Loucy (cell line): ENCODE measurements around the gene SURF1.

Source experiments
- H2AFZ ChIP-seq: fragments of 200-600 bp; sonication (generic); 2 replicates; pipeline ENCODE4 v1.6.0; 2016; ENCODE audit warnings: antibody characterized with exemption, mild to moderate bottlenecking, low read length, moderate library complexity
- H3F3A ChIP-seq: fragments of 200-600 bp; 2 replicates; pipeline ENCODE4 v1.6.0; 2016; ENCODE audit warnings: antibody characterized with exemption, low read depth, mild to moderate bottlenecking
- H3K27me3 ChIP-seq: fragments of 200-600 bp; sonication (generic); 2 replicates; pipeline ENCODE4 v1.6.1; 2014; ENCODE audit warnings: low read length, mild to moderate bottlenecking; ENCODE audit not compliant: insufficient read depth, poor library complexity, severe bottlenecking
- H3K36me3 ChIP-seq: fragments of 200-600 bp; sonication (generic); 2 replicates; pipeline ENCODE4 v1.6.1; 2016; ENCODE audit warnings: low read length; ENCODE audit not compliant: insufficient read depth
- H3K4me1 ChIP-seq: fragments of 200-600 bp; sonication (generic); 2 replicates; pipeline ENCODE4 v1.5.1; 2014; ENCODE audit warnings: low read length, mild to moderate bottlenecking; ENCODE audit not compliant: insufficient read depth, poor library complexity, severe bottlenecking
- H3K4me2 ChIP-seq: fragments of 200-600 bp; sonication (generic); 2 replicates; pipeline ENCODE4 v1.6.0; 2014; ENCODE audit warnings: antibody characterized with exemption, low read length, low read depth, mild to moderate bottlenecking; ENCODE audit not compliant: poor library complexity, severe bottlenecking
- H3K4me3 ChIP-seq: fragments of 200-600 bp; sonication (generic); 2 replicates; pipeline ENCODE4 v1.5.1; 2014; ENCODE audit warnings: low read length, mild to moderate bottlenecking, mixed read lengths; ENCODE audit not compliant: poor library complexity, severe bottlenecking
- H3K79me2 ChIP-seq: fragments of 200-600 bp; sonication (generic); 2 replicates; pipeline ENCODE4 v1.6.1; 2014; ENCODE audit warnings: low read length; ENCODE audit not compliant: insufficient read depth
- H3K9ac ChIP-seq: fragments of 200-600 bp; sonication (generic); 2 replicates; pipeline ENCODE4 v1.6.0; 2014; ENCODE audit warnings: mild to moderate bottlenecking, low read depth, low read length, moderate library complexity; ENCODE audit not compliant: poor library complexity, severe bottlenecking
- H3K9me2 ChIP-seq: fragments of 200-600 bp; sonication (generic); replicated peaks from 2 replicates; pipeline ENCODE4 v1.6.1; 2016; ENCODE audit warnings: low read depth, low read length, mixed read lengths
- H3K9me3 ChIP-seq: fragments of 200-600 bp; sonication (generic); 2 replicates; pipeline ENCODE4 v1.6.1; 2014; ENCODE audit warnings: mild to moderate bottlenecking, antibody characterized with exemption, low read length, low read depth; ENCODE audit not compliant: insufficient read depth
- H4K20me1 ChIP-seq: fragments of 200-600 bp; sonication (generic); 2 replicates; pipeline ENCODE4 v1.6.0; 2014; ENCODE audit warnings: antibody characterized with exemption, low read length, mild to moderate bottlenecking; ENCODE audit not compliant: insufficient read depth, poor library complexity, severe bottlenecking
- EZH2phosphoT487 ChIP-seq: fragments of 200-600 bp; IDR thresholded peaks from 2 replicates; pipeline ENCODE4 v1.6.1; 2018; ENCODE audit warnings: antibody characterized with exemption, mild to moderate bottlenecking, moderate library complexity, borderline replicate concordance
- TF ChIP-seq, protein P1 (sequence below): fragments of 200-600 bp; sonication (generic); conservative IDR thresholded peaks from 2 replicates; pipeline ENCODE4 v1.5.1; 2014; ENCODE audit warnings: mild to moderate bottlenecking, antibody characterized with exemption, low read length

The SURF1 gene

DNA sequence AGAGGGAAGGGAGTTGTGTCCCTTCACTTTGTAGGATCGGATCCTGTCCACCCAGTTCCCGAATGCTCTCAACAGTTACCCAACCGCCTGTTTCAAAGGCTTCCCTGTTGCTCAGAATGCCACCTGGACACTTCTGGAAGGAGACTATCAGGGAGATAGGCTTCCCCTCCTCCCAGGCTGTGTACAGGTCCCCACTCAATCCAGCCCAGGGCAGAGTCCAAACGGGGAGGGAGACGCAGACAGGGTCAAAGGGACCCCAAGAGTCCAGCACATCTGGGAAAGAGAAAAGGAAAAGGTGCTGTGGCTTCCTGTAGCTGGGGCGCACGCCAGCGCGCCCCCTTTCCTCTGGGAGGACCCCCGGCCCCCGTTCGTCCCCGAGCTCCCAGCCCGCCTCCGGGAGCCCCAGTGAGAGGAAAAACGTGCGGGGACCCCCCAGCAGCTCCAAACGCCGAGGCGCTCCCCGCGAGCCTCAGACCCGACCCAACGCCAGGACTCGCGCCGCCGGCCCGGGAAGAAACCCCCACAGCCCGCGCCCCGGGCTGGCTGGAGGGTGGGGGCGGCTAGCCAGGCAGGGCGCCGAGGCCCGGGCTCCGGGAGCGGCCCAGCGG lies 18.9 kb upstream of the SURF1 start:
- Histone ChIP-seq H3K27me3 (no peaks in the 10 kb centered on the region), H3K9ac (peak overlapping the region; percentile 96), H4K20me1 (peaks cover 54% of the 10 kb centered on the region), H3K36me3 (peaks cover under 1% of the 10 kb centered on the region; the same call in 1 of the 2 replicates), H3K4me1 (peaks cover 48% of the 10 kb centered on the region), H3K79me2 (peaks cover 56% of the 10 kb centered on the region), H3K9me2 (no peaks in the 10 kb centered on the region), H2AFZ (no peak overlapping the region), H3F3A (peaks cover 16% of the 10 kb centered on the region), H3K9me3 (no peaks in the 10 kb centered on the region), H3K4me2 (peak overlapping the region; percentile 84), H3K4me3 (peak overlapping the region; percentile 99)
- TF ChIP-seq EZH2phosphoT487: no peak
- TF ChIP-seq, protein P1, sequence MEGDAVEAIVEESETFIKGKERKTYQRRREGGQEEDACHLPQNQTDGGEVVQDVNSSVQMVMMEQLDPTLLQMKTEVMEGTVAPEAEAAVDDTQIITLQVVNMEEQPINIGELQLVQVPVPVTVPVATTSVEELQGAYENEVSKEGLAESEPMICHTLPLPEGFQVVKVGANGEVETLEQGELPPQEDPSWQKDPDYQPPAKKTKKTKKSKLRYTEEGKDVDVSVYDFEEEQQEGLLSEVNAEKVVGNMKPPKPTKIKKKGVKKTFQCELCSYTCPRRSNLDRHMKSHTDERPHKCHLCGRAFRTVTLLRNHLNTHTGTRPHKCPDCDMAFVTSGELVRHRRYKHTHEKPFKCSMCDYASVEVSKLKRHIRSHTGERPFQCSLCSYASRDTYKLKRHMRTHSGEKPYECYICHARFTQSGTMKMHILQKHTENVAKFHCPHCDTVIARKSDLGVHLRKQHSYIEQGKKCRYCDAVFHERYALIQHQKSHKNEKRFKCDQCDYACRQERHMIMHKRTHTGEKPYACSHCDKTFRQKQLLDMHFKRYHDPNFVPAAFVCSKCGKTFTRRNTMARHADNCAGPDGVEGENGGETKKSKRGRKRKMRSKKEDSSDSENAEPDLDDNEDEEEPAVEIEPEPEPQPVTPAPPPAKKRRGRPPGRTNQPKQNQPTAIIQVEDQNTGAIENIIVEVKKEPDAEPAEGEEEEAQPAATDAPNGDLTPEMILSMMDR: peak; percentile 48

GRCh38 chr9:133374612-133375115 lies 18.4 kb upstream of the SURF1 start:
- H2AFZ ChIP-seq: no peak overlapping the region
- no peaks in the 10 kb centered on the region for H3K9me2 ChIP-seq
- peaks cover 61% of the 10 kb centered on the region for H3K79me2 ChIP-seq
- peak overlapping the region; percentile 99 for H3K4me3 ChIP-seq
- H4K20me1 ChIP-seq: peaks cover 60% of the 10 kb centered on the region
- H3F3A ChIP-seq: peaks cover 16% of the 10 kb centered on the region
- H3K9ac ChIP-seq: peak overlapping the region; percentile 96
- TF ChIP-seq, protein P1: no peak
- TF ChIP-seq EZH2phosphoT487: no peak
- H3K27me3 ChIP-seq: no peaks in the 10 kb centered on the region
- H3K36me3 ChIP-seq: peaks cover 4% of the 10 kb centered on the region; the same call in 1 of the 2 replicates
- H3K4me1 ChIP-seq: peaks cover 54% of the 10 kb centered on the region
- H3K4me2 ChIP-seq: peak overlapping the region; percentile 84
- no peaks in the 10 kb centered on the region for H3K9me3 ChIP-seq

GRCh38 chr9:133372144-133372543 lies 15.9 kb upstream of the SURF1 start:
- H2AFZ ChIP-seq: no peak overlapping the region
- no peaks in the 10 kb centered on the region for H3K9me2 ChIP-seq
- peaks cover 69% of the 10 kb centered on the region for H3K4me1 ChIP-seq
- peak overlapping the region; percentile 96 for H3K4me2 ChIP-seq
- H3K9ac ChIP-seq: peak overlapping the region; percentile 66
- no peaks in the 10 kb centered on the region for H3K9me3 ChIP-seq
- peaks cover 16% of the 10 kb centered on the region for H3F3A ChIP-seq
- peaks cover 85% of the 10 kb centered on the region for H4K20me1 ChIP-seq
- peaks cover 19% of the 10 kb centered on the region; the same call in 1 of the 2 replicates for H3K36me3 ChIP-seq
- H3K79me2 ChIP-seq: peaks cover 87% of the 10 kb centered on the region
- H3K4me3 ChIP-seq: peak overlapping the region; percentile 74
- TF ChIP-seq, protein P1: no peak
- no peak for TF ChIP-seq EZH2phosphoT487
- H3K27me3 ChIP-seq: no peaks in the 10 kb centered on the region
